Activated T-cell treated with anti-CD3 and anti-CD28 coated beads, Interleukin-2, amount 50 U/mL, for 72 hours (primary cell): ENCODE data around the gene KMT2B. TPM values are rescaled to one million over a fixed set of nuclear protein-coding genes. Genes with fewer than 3 reads are reported as not detected.

Experiments used
- ATAC-seq, 2 donors: fragments of 150-1000 bp; cut with Tn5 transposase; replicated peaks in 1 of 2; 2 replicates each; pipeline ENCODE4 v1.10.0; 2021; ENCODE audit warnings: moderate library complexity in 2 of 2, mild to moderate bottlenecking in 1 of 2
- DNase-seq, 2 donors: peaks; one replicate each; pipeline ENCODE4 v3.0.0; 2021 to 2022; ENCODE audit warnings: mixed read lengths in 1 of 2
- H3K27ac Mint-ChIP-seq: one replicate; pipeline ENCODE4 v1.8.0; 2022; ENCODE audit warnings: mild to moderate bottlenecking, moderate library complexity, mixed read lengths
- H3K27me3 Mint-ChIP-seq: one replicate; pipeline ENCODE4 v1.8.0; 2022; ENCODE audit warnings: low read depth, mixed read lengths
- H3K36me3 Mint-ChIP-seq, 2 donors: one replicate each; pipeline ENCODE4 v1.8.0; 2022; ENCODE audit warnings: mixed read lengths in 2 of 2, mild to moderate bottlenecking in 1 of 2; ENCODE audit not compliant: insufficient read depth in 2 of 2
- H3K4me1 Mint-ChIP-seq: one replicate; pipeline ENCODE4 v1.8.0; 2022; ENCODE audit warnings: low read depth, mixed read lengths
- H3K4me3 Mint-ChIP-seq, 2 donors: one replicate each; pipeline ENCODE4 v1.8.0; 2022; ENCODE audit warnings: mild to moderate bottlenecking in 2 of 2, mixed read lengths in 2 of 2, moderate library complexity in 2 of 2
- H3K9me3 Mint-ChIP-seq, 2 donors: one replicate each; pipeline ENCODE4 v1.8.0; 2022; ENCODE audit warnings: mixed read lengths in 2 of 2
- total RNA-seq, 2 donors: library from RNA; stranded (reverse); gene quantifications; one replicate each; pipeline ENCODE4 v1.2.3, GENCODE V29; 2022

Gene KMT2B
- total RNA-seq, 2 donors from 2014 or later: 63.0 to 71.5 TPM

DNA sequence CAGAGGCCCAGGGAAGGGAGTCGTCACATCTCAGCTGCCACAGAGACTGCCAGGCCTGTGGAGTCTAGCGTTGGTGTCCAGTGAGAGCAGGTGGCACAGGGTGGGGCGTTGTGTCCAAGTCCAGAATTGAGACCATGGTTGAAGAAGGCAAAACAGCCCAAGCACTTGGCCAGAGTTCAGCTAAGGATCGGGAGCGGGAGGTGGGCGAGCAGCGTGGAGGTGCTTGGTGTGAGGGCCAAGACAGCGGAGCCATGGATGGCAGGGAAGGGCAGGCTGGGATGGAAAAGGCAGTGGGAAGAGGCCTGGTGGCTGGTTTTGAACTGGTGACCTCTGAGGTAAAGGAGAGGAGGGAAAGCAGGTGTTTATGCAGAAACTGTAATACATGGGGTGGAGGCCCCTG is 16.5 kb downstream of the KMT2B start:
- DNase-seq (no peak), ATAC-seq (no peak)
- Mint-ChIP-seq H3K9me3 (no peaks in the 10 kb centered on the region), H3K4me3 (no peak overlapping the region), H3K27me3 (no peaks in the 10 kb centered on the region), H3K36me3 (peaks cover 10 to 20% of the 10 kb centered on the region in 2 donors), H3K4me1 (peaks cover 27% of the 10 kb centered on the region), H3K27ac (peak overlapping the region; percentile 70)

DNA sequence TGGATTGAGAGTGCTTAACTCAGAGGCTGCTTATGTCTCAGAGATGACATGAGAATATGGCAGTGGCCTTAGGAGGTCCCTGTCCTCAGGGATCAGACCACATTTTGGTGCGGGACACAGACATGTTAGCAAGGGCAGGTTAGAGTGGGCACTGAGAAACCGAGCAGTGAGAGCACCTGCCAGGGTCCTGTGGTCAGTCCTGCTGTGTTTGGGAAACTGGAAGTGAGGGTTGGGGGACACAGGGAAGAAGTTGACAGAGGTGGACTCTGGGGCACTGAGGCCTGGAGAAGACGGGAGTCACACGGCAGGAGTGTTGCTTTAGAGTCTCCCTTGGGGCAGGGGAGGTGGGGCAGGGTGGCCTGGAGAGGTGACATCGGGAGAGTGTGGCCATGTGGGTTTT is 17.1 kb downstream of the KMT2B start:
- Mint-ChIP-seq H3K36me3 (peaks cover 10 to 20% of the 10 kb centered on the region in 2 donors), H3K4me1 (peaks cover 27% of the 10 kb centered on the region), H3K27me3 (no peaks in the 10 kb centered on the region), H3K9me3 (no peaks in the 10 kb centered on the region), H3K27ac (peak overlapping the region; percentile 70), H3K4me3 (no peak overlapping the region)
- no peak for ATAC-seq
- DNase-seq: no peak

DNA sequence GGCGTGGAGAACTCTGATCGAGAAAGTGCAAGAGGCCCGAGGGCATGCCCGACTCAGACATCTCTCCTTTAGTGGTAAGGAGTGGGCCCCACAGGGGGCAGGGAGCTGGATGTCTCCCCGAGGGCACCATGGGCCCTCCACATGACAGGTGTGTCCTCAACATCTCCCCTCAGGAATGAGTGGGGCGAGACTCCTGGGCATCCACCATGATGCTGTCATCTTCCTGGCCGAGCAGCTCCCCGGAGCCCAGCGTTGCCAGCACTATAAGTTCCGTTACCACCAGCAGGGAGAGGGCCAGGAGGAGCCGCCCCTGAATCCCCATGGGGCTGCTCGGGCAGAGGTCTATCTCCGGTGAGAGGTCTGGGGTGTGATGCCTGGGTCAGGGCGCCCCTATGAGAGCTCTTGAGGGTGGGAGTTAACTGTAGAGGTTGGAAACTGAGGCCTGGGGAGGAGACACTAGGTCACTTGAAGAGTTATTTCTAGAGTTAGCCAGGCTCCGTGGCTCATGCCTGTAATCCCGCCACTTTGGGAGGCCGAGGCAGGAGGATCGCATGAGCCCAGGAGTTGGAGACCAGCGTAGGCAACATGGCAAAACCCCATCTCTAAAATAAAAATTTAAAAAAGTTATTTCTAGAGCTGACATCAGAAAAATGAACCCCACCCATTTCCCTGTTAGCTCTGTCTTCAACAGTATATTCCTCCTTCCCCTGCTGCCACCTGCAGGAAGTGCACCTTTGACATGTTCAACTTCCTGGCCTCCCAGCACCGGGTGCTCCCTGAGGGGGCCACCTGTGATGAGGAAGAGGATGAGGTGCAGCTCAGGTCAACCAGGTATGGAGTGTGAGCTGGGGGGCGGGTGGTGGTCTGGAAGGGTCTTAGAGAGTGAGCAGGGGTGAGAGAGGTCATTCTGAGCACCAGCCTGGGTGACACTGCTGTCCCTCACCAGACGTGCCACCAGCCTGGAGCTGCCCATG is 19.4 kb downstream of the KMT2B start:
- H3K36me3 Mint-ChIP-seq: peaks cover 9 to 21% of the 10 kb centered on the region in 2 donors
- H3K4me1 Mint-ChIP-seq: peaks cover 30% of the 10 kb centered on the region
- H3K9me3 Mint-ChIP-seq: no peaks in the 10 kb centered on the region
- H3K27ac Mint-ChIP-seq: peak overlapping the region; percentile 82
- no peak for DNase-seq
- no peak overlapping the region for H3K4me3 Mint-ChIP-seq
- ATAC-seq: no peak
- no peaks in the 10 kb centered on the region for H3K27me3 Mint-ChIP-seq

- H3K36me3 Mint-ChIP-seq: peaks cover 12 to 28% of the 10 kb centered on the region in 2 donors
- no peaks in the 10 kb centered on the region for H3K27me3 Mint-ChIP-seq
- peaks cover 40% of the 10 kb centered on the region for H3K4me1 Mint-ChIP-seq
- DNase-seq (no peak), ATAC-seq (no peak)
- H3K27ac Mint-ChIP-seq: peak overlapping the region; percentile 26
- no peaks in the 10 kb centered on the region for H3K9me3 Mint-ChIP-seq
- H3K4me3 Mint-ChIP-seq: peak overlapping the region in 1 of 2 donors; percentile 9
Measured at GRCh38 chr19:35738021-35738886, 20.5 kb downstream of the KMT2B start.

GRCh38 chr19:35738887-35739229 is 21.1 kb downstream of the KMT2B start:
- no peak for DNase-seq
- H3K27ac Mint-ChIP-seq: peak overlapping the region; percentile 26
- H3K4me1 Mint-ChIP-seq: peaks cover 45% of the 10 kb centered on the region
- no peaks in the 10 kb centered on the region for H3K9me3 Mint-ChIP-seq
- ATAC-seq: no peak
- peaks cover 12 to 27% of the 10 kb centered on the region in 2 donors for H3K36me3 Mint-ChIP-seq
- H3K27me3 Mint-ChIP-seq: no peaks in the 10 kb centered on the region
- H3K4me3 Mint-ChIP-seq: peak overlapping the region; percentile 9 to 58

DNA sequence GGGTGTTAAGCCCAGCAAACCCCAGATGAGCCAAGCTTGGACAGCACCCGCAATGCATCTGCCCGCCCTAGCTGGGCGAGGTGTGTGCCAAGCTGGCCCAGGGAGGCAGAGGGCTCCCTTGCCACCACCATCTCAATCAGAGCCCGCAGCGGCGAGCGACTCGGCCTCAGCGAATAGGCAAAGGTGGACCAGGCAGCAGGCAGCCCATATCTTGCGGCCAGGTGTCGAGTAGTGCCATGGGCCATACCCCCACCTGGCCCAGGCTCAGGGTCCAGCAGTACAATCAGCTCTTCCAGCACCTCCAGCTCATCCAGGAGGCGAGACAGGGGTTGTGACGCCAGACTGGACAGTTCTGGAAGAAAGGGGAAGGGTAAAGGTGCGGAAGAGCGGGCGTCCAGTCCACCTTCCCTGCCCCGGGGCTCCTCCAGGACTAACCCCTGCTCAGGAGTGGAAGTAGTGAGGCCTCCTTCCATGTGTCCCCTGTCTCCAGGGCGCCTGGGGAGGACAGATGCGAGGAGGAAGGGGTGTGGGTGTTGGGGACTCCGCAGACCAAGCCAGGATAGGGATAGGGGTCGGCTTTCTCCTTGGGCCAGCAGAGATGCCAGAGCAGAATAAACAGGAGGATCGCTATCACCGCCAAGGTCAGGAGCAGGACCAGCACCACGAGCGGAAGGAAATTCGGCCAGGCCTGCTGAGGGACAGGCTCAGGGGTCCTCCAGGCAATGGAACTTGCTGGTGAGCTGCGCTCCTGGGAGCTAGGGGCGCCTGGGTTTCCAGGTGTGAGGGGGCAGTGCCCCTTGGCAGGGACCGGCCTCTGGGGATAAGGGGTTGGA is 21.7 kb downstream of the KMT2B start:
- H3K27ac Mint-ChIP-seq: no peak overlapping the region

DNA sequence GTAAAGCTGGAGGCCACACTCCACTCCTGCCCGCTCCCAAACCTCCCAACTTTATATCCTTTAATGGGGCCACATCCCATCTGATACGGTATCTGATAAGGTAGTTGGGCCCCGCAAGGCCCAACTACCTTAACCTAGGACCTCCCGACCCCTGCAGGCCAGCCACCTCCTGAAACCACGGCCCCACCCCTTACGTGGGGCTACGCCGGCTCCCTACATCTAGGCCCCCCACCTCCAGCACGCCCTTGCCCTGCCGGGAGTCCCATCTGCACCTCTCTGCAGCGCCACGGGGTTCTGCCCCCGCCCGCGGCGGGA is 22.3 kb downstream of the KMT2B start:
- H3K4me1 Mint-ChIP-seq: peaks cover 41% of the 10 kb centered on the region
- ATAC-seq (peak; percentile 3 to 4), DNase-seq (no peak)
- no peaks in the 10 kb centered on the region for H3K9me3 Mint-ChIP-seq
- peak overlapping the region; percentile 88 to 91 for H3K4me3 Mint-ChIP-seq
- H3K27ac Mint-ChIP-seq: no peak overlapping the region
- peaks cover 9 to 19% of the 10 kb centered on the region in 2 donors for H3K36me3 Mint-ChIP-seq
- H3K27me3 Mint-ChIP-seq: no peaks in the 10 kb centered on the region

More for the DNA sequence above, 21.7 kb downstream of the KMT2B start:
- peak overlapping the region; percentile 58 to 88 for H3K4me3 Mint-ChIP-seq
- no peaks in the 10 kb centered on the region for H3K27me3 Mint-ChIP-seq
- H3K4me1 Mint-ChIP-seq: peaks cover 45% of the 10 kb centered on the region
- DNase-seq: no peak
- no peak for ATAC-seq
- H3K9me3 Mint-ChIP-seq: no peaks in the 10 kb centered on the region
- H3K36me3 Mint-ChIP-seq: peaks cover 9 to 21% of the 10 kb centered on the region in 2 donors

GRCh38 chr19:35740423-35741202 is 22.8 kb downstream of the KMT2B start:
- Mint-ChIP-seq H3K27me3 (no peaks in the 10 kb centered on the region), H3K4me1 (peaks cover 42% of the 10 kb centered on the region)
- peak; percentile 69 to 70 for ATAC-seq

GRCh38 chr19:35741203-35741515 is 23.4 kb downstream of the KMT2B start:
- Mint-ChIP-seq H3K27me3 (no peaks in the 10 kb centered on the region), H3K36me3 (peaks cover 6 to 19% of the 10 kb centered on the region in 2 donors), H3K9me3 (no peaks in the 10 kb centered on the region), H3K4me3 (peak overlapping the region; percentile 91 to 95), H3K27ac (peak overlapping the region; percentile 93), H3K4me1 (peaks cover 47% of the 10 kb centered on the region)
- DNase-seq: no peak
- no peak for ATAC-seq

More at GRCh38 chr19:35740423-35741202, 22.8 kb downstream of the KMT2B start:
- Mint-ChIP-seq H3K4me3 (peak overlapping the region; percentile 88 to 91), H3K27ac (peak overlapping the region; percentile 93), H3K9me3 (no peaks in the 10 kb centered on the region), H3K36me3 (peaks cover 7 to 19% of the 10 kb centered on the region in 2 donors)
- DNase-seq: peak; percentile 97 to 98

DNA sequence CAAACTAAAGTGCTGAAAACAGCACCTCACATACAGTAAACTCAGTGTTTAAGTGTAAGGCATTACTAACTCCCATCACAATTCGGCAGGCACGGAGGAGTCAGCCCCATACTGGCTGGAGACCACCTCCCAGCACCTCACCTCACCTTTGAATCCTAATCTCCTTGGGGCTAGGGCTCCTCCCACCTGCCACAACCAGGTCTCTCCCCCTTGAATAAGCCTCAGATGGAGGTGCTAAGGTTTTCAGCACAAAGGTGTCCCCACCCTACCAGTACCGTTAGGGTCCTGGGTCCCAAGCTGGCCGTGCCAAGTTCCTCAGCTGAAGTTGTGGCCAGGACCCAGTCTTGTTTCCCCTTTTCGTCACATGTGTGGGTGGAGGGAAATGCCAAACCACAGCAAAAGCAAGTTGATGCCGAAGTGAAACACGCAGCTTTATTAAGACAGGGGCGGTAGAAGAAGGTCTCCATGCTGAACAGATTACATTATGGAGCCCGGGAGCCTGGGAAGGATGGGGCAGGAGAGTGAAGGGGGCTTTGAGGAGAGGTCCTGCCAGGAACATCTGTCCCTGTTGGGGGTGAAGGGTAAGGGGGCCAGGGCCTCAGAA is 24.4 kb downstream of the KMT2B start, which contains the start of gene IGFLR1:
Gene IGFLR1, minus strand, starts transcription at position 332 of the 604 bp plus-strand sequence. CDS start 1,272 bp downstream, outside the sequence.
- DNase-seq: peak; percentile 86
- Mint-ChIP-seq H3K27ac (peak within 1 kb of the TSS; percentile 91), H3K9me3 (no peaks in the 10 kb centered on the region), H3K36me3 (peaks cover 6 to 14% of the 10 kb centered on the region in 2 donors), H3K27me3 (no peaks in the 10 kb centered on the region), H3K4me1 (peaks cover 48% of the 10 kb centered on the region), H3K4me3 (peak within 1 kb of the TSS; percentile 91 to 95)
- ATAC-seq: peak; percentile 3 to 6

DNA sequence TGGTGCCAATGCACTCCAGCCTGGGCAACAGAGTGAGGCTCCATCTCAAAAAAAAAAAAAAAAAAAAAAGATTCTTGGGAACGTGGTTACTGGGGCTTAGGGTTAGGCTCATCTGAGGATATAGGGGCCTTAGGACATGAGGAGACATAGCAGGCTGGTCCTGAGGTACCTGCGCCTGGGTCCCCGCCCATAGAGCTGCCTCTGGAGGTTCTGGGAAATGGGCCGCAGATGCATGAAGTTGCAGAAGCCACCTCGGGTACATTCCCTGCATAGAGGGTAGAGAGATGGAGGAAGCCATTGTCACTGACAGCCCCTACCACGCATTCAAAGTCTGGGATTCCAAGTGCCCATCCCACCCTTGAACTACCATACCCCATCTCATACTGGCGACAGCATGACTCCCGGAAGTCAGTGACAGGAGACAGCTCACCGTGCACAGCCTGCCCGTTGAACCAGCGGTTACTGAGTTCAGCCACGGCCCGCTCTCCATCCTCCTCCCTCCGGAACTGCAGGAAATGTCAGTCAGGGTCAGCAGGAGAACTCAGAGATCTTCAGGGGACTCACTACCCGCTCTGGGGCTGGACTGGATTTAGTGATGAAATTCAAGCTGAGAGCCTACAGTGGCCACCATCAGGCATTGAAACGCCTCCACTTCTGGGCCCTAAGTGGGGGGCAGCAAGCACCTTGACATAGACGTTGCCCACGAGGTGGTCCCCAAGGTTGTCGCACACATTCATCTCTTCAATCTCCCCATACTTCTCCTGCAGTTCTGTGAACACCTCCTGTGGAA is 26.0 kb downstream of the KMT2B start:
- Mint-ChIP-seq H3K9me3 (no peaks in the 10 kb centered on the region), H3K4me1 (peaks cover 52% of the 10 kb centered on the region), H3K27me3 (no peaks in the 10 kb centered on the region), H3K36me3 (peaks cover 6 to 12% of the 10 kb centered on the region in 2 donors), H3K27ac (peak overlapping the region; percentile 75), H3K4me3 (peak overlapping the region; percentile 91 to 95)
- ATAC-seq (no peak), DNase-seq (no peak)
